CD1c-positive myeloid dendritic cell (primary cell): ENCODE data around the gene PDX1.

Experiments used
- DNase-seq: peaks from one replicate; pipeline ENCODE4 v3.0.0-alpha.2; 2016; ENCODE audit errors: extremely low spot score

Gene PDX1

GRCh38 chr13:27919934-27920676 is at the start of gene PDX1:
Gene PDX1 (plus strand): TSS chr13:27920000. CDS start chr13:27920139, 139 bp downstream.
- DNase-seq: peak; percentile 17

- no peak for DNase-seq
Observed at GRCh38 chr13:27878274-27878673, 41.5 kb upstream of the PDX1 start.

GRCh38 chr13:27889471-27889870 is 30.3 kb upstream of the PDX1 start:
- no peak for DNase-seq

- no peak for DNase-seq
Observed at GRCh38 chr13:27896726-27897125, 23.1 kb upstream of the PDX1 start.

- DNase-seq: no peak
Observed at GRCh38 chr13:27904719-27905118, 15.1 kb upstream of the PDX1 start.

GRCh38 chr13:27905650-27906049 is 14.2 kb upstream of the PDX1 start:
- no peak for DNase-seq

GRCh38 chr13:27907121-27907787 is 12.5 kb upstream of the PDX1 start:
- no peak for DNase-seq

GRCh38 chr13:27909378-27909777 is 10.4 kb upstream of the PDX1 start:
- no peak for DNase-seq

GRCh38 chr13:27911521-27911920 is 8.3 kb upstream of the PDX1 start:
- DNase-seq: no peak

- DNase-seq: no peak
Observed at GRCh38 chr13:27913160-27913559, 6.6 kb upstream of the PDX1 start.

- DNase-seq: no peak
Observed at GRCh38 chr13:27915301-27916207, 4.2 kb upstream of the PDX1 start.

- DNase-seq: no peak
Observed at GRCh38 chr13:27917121-27917947, 2.5 kb upstream of the PDX1 start.

- DNase-seq: no peak
Observed at GRCh38 chr13:27918041-27918917, 1.5 kb upstream of the PDX1 start.

- no peak for DNase-seq
Observed at GRCh38 chr13:27918918-27919658, 712 bp upstream of the PDX1 start.

- no peak for DNase-seq
Observed at GRCh38 chr13:27919659-27919933, 204 bp upstream of the PDX1 start.

GRCh38 chr13:27920677-27921420 is 1.0 kb downstream of the PDX1 start:
- no peak for DNase-seq

GRCh38 chr13:27921421-27921960 is 1.7 kb downstream of the PDX1 start:
- no peak for DNase-seq

GRCh38 chr13:27921961-27922882 is 2.4 kb downstream of the PDX1 start:
- no peak for DNase-seq
